GM21390 (cell line): ENCODE results near the gene SERP1.
"Not testable (repeated sequence)": the region's sequence is repeated elsewhere in the genome, so short reads cannot be mapped to it uniquely, and the experiment has no call there.

ENCODE experiments used
- ATAC-seq: cut with Tn5 transposase; IDR thresholded peaks from one replicate; pipeline ENCODE4 v1.9.1; 2021; ENCODE audit not compliant: unreplicated experiment

The SERP1 gene

GRCh38 chr3:150540297-150540696 lies 6.0 kb downstream of the SERP1 start:
- no peak for ATAC-seq

DNA sequence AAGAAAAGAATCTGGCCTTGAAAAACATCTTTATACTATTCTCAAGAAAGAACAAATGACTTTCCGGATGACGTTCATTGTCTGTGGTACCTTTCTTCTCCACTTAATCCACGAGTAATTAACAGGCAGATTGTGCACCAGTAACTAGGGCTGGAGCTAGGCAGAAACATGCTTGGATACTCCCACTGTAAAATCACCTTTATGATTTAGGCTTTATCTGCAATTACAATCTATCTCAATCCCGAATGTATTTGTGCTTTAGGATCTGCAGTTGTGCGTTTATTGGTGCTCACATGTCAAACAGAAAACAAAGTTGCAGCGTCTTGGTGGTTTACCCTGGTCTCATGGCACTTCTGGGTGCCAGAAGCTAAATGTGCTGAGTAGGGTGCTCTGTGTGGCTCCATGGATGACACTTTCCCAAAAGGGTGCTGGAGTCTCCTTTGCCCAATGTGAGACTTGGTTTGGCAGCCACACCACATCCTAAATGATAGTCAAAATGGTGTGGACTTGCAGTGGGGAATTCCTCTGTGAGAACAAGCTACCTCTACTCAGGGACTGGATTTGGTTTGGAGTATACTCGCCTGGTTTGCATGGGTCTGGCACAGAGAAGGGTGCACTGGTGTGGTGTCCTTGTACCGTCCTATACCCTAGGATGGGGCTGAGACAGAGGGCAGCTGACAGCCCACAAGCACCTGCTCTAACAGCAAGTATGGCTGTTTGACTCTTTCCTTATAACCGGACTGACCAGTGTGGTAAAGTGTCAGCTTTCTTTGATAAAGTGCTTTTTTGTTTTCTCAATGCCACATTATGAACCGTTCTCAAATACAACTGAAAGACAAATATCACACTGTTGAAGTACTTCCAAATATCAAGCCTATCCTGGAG lies 7.7 kb downstream of the SERP1 start:
- no peak for ATAC-seq

DNA sequence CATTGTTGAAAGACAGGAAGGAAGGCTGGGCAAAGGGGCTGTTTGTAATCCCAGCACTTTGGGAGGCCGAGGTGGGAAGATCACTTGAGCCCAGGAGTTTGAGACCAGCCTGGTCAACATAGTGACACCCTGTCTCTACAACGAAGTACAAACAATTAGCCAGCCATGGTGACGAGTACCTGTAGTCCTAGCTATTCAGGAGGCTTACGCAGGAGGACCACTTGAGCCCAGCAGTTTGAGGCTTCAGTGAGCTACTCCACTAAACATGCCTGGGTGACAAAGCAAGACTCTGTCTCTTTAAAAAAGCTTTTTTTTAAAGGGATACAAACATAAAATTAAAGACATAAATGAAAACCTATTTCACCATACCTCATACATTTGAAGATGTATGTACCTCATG lies 11.1 kb downstream of the SERP1 start:
- ATAC-seq, result no peak

DNA sequence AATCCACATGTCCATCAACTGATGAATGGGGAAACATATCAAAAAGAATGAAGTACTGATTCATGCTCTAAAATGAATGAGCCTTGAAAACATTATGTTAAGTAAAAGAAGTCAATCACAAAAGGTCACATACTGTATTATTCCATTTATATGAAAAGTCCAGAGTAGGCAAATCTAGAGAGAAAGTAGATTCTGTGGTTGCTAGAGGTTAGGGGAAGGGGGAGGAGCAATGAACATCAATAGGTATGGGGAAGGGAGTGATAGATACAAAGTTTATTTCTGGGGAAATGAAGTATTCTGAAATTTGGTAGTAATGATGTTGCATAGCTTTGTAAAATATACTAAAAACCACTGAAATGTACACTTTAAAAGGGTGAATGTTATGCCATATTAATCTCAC lies 14.5 kb downstream of the SERP1 start:
- no peak for ATAC-seq

DNA sequence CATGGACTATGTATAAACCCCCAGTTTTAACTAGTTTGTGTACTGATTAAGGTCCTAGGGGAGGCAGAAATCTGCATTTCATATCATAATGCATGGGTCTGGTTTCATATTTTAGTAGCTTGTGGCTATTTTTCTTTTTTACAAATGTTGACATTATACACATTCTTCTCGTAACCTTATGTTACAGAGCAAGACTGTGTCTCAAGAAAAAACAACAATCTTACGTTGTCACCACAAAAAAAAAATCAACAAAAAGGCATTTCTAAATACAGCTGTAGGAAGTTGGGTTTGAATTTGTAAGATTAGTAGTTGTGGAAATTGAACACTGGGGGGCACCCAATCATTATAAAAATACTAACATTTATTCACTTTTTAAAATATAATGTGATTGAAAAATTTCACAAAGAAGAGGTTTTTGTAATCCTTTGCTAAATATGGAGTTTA lies 17.9 kb downstream of the SERP1 start:
- ATAC-seq, result no peak

DNA sequence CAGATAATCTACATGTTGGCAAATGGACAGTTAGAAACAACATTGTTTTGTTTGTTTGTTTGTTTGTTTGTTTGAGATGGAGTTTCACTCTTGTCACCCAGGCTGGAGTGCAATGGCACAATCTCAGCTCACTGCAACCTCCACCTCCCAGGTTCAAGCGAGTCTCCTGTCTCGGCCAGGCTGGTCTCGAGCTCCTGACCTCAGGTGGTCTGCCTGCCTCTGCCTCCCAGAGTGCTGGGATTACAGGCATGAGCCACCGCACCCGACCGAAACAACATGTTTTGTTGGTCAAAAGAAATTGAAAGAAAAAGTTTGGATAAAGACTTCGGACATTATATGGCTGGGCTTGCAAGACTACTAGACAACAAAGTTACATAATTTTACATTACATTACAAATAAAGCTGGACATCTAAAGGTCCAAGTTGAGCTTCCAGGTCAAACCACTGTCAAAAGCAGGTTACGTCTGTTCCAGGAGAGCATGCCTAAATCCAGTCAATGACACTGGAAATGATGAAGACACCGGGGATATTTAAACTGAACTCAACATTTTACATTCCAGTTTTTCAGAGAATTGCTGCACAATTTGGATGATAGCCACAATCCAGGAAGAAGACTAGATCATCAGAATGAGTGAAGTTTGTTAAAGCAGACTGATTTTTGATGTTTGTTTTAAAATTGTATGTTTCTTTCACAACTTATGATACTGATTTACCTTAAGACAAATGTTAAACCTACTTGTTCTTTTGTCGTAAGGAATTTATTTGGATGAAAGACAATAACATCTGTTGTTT lies 18.6 kb downstream of the SERP1 start:
- ATAC-seq, result no peak

- no peak for ATAC-seq
These were observed 22.8 kb downstream of the SERP1 start for GRCh38 chr3:150523538-150523937.

DNA sequence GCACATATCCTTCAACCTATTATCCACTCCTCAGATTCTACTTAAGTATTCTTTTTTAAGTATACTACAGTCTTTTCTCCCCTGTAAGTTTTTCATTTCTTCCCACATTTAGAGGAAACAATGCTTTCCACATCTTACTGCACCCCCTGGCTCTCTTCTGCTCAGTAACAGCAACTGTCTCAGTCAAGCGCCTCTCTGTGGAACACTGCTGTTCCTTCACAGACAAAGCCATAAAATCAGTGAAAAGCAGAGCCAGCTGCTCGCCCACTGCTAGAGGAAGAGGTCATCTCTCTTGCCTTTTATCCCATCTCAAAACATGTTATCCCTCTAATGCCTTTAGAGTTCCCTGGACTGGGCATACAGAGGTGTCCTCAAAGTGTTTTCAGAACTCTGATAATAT lies 24.8 kb downstream of the SERP1 start:
- no peak for ATAC-seq

GRCh38 chr3:150520408-150520807 lies 25.9 kb downstream of the SERP1 start:
- no peak for ATAC-seq

GRCh38 chr3:150519026-150519425 lies 27.3 kb downstream of the SERP1 start:
- ATAC-seq, result no peak

GRCh38 chr3:150515210-150515609 lies 31.1 kb downstream of the SERP1 start:
- no peak for ATAC-seq

DNA sequence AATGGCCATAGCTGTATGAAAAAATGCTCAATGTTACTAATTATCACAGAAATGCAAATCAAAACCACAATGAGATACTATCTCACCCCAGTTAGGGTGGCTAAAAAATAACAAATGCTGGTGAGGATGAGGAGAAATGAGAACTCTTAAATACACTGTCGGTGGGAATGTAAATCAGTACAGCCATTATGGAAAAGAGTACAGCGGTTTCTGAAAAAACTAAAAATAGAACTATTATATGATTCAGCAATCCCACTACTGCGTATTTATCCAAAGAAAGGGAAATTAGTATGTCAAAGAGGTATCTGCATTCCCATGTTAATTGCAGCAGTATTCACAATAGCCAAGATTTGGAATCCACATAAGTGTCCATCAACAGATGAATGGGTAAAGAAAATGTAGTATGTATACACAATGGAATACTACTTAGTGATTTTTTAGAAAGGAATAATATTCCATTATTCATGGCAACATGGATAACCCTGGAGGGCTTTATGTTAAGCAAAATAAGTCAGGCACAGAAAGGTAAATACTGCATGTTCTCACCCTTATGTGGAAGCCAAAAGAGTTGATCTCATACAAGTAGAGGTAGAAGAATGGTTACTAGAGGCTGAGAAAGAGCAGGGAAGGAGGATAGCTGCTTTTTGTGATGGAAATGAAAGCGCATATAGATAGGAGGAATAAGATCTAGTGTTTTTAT lies 35.0 kb downstream of the SERP1 start:
- ATAC-seq, result no peak

- ATAC-seq, result no peak
These were observed 36.5 kb downstream of the SERP1 start for GRCh38 chr3:150509780-150510179.

DNA sequence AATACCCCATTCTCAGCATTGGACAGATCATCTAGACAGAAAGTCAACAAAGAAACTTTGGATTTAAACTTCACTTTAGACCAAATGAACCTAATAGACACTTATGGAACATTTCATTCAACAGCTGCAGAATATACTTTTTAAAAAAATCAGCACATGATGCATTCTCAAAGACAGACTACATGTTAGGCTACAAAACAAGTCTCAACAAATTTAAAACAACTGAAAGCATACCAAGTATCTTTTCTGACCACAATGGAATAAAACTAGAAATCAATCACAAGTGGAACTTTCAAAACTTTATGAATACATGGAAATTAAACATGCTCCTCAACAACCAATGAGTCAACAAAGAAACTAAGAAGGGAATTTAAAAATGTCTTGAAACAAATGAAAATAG lies 37.9 kb downstream of the SERP1 start:
- ATAC-seq, result no peak

- ATAC-seq, result no peak
These were observed 41.8 kb downstream of the SERP1 start for GRCh38 chr3:150504483-150504882.

DNA sequence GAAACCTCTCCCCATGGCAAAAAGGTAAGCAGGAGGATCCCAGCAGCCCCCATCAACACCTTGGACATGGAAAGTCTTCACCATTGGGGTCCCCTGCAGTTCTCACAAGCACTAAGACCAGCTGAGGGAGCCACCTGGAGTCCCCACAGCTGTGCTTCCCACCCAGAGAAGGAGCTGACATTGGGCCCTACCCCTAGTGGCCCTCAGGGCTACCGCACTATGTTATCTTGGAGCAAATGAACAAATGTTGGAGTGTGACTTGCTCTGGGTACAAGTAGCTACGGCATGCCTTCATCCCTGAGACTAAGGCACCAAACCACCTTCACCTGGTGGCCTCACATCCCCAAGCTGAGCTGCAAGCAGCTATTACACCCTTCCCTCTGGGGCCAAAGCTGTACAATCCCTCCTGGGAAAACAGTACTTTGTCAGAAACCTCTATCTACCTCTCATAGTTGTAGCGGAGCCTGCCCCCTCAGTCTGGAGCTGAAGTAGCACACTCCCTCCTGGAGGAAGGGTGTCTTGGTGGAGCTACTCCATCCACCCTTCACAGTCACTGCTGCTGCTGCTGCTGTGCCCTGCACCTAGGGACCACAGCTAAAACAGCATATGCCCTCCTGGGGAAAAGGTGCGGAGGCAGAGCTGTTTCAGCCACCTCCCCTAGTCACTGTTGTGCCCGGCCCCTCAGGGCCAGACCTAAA lies 42.7 kb downstream of the SERP1 start:
- no peak for ATAC-seq

GRCh38 chr3:150500960-150501359 lies 45.3 kb downstream of the SERP1 start:
- ATAC-seq, result not testable (repeated sequence)

- no peak for ATAC-seq
These were observed 48.3 kb downstream of the SERP1 start for GRCh38 chr3:150497956-150498355.

DNA sequence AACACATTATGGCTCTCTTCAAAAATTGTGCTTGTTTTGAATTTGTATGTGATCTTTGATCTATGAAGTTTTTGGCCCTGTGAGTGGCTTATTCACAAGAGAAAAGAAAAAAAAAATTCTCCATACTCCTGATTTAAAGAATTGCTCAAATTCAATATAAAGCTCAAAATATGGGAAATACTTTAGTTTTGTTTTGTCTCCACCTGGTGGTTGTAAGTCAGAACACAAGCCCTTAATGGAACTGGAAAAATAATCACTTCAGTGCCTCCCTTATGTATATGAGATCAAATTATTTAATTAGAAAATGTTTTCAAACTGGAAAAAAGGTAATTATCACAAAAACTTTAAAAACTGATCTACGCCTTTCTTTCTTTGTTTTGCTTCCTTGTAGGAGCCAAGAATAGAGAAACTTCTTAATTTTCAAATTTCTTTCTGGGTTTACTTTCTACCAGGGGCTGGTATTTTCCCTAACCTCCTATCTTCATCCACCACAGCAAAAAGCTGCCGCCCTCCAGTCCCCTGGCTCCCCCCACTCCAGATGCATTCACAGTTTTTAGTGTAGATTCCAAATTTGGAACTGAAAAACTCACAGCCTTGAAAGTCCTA lies 50.6 kb downstream of the SERP1 start:
- no peak for ATAC-seq

- ATAC-seq, result no peak
These were observed 51.1 kb downstream of the SERP1 start for GRCh38 chr3:150495149-150495548.
